GOT3 (cell line): Measurements from ENCODE around the gene POMGNT2.

Source experiments
- DNase-seq: peaks from one replicate; lab custom pipeline; 2025; ENCODE audit warnings: mixed read lengths; lab: John Stamatoyannopoulos, UW

The POMGNT2 gene

DNA sequence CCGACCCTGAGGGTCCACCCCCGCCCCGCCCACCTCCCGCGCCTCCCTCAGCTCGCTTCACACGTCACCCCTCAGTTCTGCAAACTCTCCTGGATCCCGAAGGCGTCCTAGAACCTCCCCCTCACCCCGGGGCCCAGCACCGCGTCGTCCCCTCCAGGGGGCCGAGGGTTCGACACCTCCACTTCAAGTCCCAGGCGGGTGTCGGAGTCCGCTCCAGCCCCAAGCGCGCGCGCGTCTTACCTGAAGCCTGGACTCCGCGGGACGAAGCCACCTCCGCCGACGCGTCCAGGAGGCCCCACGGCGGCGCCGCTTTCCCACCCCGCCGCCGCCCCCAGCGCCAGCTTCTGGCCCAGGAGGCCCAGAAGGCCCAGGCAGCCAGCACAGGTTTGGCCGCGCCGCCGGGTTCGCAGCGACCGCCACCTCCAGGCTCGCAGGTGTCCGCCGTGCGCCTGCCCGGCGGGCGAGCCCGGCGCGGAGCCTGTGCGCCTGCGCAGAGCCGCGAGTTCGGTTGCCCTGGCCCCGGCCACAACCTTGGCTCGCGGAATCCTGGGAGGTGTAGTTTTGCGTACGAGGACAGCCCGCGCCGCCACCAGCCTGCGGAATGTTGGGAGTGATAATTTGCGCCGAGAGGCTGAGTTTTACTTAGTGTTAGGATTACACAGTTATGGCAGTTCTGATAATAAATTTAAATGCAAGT, at the start of gene POMGNT2:
TSS of gene POMGNT2 (minus strand) at position 484 of the 697 bp plus-strand sequence. CDS start 24,648 bp downstream, outside the sequence.
- DNase-seq = peak; percentile 67

DNA sequence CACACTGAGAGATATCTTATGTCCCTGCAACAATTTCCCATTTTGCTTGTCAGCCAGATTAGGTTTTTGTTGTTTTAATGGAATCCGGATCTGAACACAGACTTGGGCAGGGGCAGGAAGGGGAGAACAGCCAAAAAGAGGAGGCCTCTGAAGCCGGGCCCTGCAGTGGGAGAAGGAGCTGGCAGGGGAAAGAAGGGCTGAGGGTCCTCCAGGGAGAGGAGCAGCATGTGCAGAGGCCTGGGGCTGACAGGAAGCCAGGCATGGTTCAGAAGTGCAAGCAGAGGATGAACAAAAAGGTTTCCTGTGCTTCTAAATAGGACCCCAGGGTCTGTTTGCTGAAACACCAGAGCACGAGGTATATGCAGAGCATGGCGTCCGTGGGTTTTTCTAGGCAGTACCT, 49.1 kb upstream of the POMGNT2 start:
- DNase-seq = no peak

DNA sequence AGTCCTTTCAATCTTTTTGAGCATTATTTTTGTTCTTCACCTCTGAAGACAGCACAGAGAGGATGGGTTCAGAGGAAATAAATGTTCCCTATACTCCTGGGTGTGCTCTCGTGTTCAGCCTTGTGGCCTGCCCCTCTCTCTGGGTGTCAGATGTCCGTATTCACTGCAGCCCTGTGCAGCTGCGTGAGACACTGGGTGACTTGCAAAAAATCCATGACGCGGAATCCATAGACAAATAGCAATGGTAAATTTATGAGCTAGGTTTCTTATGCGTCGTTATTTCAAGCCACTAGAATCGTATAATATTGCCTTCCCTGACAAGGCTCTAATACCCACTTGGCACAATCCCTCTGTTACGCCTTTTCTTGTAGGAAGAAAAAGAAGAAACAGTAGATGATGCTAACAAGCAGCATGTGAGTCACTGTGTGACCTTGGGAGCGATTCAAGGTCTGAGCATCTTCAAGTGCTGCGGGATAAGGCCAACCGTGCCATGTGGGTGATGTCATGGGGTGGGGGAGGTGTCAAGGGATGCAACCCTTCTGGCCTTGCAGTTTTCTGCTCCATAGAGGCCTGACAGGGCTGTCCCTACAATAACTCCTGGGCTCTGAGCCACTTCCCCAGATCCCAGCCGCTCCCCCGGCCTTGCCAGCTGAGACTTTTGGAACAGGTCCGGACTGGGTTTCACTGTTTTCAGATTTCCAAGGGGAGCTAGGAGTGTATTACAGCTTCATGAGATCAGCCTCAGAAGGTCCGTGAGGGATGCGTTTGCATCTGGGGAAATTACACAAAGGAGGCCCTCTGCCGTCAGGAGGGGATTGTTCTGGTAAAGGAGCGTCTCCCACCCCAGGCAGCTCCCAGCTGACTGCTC, 47.6 kb upstream of the POMGNT2 start:
- peak; percentile 30 for DNase-seq

DNA sequence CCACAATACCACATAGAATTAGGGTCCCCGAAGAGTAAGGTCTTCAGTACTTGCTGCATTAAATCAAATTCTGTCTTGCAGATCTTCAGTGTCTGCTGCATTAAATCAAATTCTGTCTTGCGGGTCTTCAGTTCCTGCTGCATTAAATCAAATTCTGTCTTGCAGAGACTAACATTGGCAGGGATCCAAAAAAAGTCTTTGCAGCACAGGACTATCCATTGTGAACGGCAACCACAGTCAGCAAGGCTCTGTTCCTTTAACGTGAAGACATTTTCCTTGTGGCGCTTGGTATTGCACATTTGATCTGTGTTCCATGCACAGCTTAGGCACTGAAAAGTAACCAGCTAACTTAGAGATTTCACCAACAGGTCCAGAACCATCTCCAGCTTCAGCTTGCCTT, 46.8 kb upstream of the POMGNT2 start:
- no peak for DNase-seq

DNA sequence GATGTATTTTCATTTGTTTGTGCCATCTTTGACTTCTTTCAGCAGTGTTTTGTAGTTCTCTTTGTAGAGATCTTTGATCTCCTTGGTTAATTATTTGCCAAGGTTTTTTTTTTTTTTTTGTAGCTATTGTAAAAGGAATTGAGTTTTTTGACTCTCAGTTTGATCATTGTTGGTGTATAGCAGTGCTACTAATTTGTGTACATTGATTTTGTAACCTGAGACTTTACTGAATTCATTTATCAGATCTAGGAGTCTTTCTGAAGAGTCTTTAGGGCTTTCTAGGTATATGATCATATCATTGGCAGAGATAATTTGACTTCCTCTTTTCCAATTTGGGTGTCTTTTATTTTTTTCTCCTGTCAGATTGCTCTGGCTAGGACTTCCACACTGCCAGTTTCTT, 42.2 kb upstream of the POMGNT2 start:
- DNase-seq = no peak

DNA sequence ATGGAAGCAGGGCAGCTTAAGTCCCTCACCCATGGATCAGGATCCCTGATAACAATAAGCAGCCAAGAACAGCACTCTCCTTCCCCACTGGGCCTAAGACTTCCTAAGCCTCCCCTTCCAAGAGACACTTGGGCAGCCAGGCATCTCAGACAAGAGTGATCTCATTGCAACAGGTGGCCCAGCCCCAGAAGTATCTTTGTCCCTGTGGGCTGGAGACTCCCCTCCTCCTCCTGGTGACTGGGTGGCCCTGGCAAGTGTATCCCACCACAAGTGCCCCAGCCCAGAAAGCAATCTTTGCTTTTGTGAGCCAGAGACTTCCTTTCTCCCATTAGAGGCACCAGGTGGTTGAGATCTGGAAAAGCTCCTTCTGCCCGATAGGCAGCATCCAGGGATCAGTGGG, 40.7 kb upstream of the POMGNT2 start:
- no peak for DNase-seq

DNA sequence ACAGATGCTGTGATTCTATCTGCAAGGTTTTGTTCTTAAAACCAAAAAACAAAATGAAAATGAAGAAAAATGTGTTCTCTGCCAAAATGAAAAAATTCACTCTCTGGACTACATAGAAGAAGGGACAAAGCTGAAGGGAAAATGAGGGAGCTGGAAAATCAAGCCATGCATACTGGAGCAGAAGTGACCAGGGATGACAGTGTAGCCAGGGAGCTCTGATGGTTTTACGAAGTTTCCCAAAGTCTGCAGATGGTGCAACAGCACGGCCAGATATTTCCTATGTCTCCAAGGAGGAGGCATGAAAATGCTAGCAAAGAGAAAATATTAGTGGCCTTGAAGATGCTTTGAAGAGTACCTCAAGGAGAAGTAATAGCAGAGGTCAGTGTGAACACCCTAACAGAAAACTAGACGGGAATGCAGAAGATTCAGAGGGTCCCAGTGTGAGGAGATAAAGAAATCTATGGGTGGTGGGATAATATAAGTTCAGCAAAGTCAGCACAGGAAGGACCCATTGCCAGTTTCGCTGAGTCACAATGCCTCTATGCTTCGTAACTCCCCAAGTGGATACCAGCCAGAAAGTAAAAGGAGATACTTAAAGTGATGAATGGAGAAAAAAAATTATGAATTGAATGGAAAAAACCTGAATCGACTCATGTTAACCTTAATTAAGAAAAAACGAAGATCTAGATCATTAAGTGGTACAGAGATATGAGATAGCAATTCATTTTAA, 39.0 kb upstream of the POMGNT2 start:
- DNase-seq = no peak

DNA sequence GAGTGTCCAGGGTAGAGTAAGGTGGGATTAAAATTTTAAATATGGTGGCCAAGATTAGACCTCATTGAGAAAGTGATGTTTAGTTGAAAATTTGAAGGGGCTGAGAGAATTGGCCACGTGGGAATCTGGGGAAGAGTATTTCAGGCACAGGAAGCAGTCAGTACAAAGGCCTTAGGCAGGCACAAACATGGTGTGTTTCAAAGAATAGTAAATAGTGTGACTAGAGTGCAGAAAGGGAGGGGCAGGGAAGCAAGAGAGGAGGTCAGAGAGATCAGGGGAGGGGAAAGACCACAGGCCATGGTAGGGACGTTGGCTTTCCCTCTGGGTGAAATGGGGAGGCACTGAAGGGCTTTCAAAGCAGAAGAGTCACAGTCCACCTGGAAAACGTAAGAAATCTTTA, 36.6 kb upstream of the POMGNT2 start:
- DNase-seq = no peak

DNA sequence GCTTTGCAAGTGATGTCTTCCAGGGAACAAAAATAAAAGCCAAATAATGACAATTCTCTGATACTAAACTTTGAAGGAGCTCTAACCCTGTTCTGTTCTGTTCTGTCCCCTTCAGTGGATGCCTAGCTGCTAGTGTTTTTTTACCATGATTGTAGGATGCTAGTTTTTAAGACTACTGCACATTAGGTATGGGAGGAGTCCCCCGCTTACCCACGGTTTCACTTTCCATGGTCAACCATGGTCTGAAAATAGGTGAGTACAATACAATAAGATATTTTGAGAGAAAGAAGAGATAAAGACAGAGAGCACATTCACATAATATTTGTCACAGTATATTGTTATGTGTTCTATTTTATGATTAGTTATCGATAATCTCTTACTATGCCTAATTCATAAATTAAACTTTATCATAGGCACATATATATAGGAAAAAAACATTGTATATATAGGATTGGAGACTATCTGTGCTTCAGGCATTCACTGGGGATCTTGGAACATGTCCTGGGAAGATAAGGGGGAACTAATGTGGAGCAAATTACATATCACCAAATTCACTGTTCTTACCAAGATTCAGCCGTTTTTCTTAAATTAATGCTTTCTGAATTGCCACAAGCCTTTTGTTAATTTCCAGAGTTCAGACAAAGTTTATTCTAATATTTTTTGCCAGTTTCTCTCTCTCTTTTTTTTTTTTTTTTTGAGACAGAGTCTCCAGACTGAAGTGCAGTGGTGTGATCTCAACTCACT, 32.8 kb upstream of the POMGNT2 start:
- DNase-seq = no peak

DNA sequence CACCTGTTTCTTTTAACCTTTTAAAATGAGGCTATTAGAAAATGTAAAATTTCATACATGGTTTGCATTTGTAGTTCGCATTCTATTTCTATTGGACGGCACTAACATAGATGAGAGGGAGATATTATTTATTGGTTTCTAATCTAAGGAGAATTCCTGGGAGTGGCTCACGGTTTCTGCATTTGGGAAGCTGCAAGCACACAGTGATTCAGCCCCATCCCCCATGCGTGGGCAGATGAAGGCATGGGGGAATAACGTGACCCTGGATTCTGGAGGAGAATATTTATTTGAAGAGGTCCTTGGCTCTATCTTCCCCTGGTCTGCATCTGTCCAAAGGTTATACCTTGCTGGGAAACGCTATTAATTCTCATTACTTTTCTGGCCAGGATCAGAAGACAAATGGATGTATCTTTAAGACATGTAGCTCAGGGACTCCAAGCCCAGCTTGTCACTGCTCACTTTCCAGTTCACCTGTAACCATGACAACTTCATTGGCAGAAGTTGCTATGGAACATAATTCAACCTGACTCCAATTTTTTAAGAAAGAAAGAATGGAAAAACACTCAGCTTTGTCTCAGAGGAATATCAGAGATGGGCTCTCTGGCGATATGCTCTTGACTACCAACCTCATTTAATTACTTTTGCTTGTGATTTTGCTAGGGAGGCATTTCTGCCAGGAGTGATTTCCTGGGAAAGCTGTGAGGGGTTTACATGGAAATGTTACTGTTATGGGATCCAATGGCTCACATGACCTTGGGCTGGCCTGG, 27.2 kb upstream of the POMGNT2 start:
- DNase-seq = no peak

DNA sequence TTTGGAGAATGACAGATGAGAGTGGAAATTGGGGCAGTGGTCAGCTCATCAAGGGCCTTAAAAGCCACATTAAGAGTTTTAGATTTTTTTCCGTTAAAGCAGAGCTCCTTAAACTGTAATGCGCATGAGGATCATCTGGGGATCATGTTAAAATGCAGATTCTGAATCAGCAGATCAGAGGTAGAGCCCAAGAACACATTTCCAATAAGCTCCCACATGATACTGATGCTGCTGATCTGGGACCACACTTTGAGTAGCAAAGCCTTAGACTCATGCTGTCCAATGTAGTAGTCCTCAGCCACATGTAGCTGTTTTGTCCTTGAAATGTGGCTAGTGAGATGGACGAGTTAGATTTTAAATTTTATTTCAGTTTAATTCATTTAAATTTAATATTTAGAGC, 26.3 kb upstream of the POMGNT2 start:
- no peak for DNase-seq

DNA sequence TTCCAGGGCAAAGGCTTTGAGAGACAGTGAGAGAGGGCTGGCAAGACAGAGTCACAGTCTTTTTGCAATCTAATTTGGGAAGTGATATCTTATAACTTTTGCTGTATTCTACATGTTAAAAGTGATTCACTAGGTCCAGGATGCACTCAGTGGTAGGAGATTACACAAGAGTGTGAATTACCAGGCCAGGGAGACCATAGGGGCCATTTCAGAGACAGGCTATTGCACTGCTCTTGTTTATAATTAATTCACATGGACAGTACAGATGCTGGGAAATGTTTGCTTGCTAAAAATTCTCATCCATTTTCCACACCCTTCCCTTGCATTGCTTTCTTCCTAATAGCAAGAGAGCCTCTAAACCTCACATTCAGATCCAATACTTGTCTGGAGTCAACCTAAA, 22.6 kb upstream of the POMGNT2 start:
- no peak for DNase-seq

DNA sequence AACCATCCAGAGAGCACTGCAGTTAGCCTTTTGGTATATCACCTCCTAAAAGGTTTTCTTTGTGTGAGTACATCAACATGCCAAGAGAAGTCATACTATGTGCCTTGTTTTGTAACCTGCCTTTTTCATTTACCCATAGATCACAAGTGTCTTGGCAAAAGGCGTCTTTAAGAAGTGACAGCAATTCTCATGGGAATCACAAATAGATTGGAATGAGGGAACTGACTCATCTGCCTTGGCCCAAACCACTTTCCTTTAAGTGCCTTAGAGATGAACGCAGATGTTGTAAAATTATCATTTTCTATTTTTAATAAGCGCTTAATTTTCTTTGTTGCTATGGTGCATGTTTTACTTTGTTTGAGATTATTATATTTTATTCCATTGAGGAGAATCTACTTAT, 20.7 kb upstream of the POMGNT2 start:
- DNase-seq = no peak

DNA sequence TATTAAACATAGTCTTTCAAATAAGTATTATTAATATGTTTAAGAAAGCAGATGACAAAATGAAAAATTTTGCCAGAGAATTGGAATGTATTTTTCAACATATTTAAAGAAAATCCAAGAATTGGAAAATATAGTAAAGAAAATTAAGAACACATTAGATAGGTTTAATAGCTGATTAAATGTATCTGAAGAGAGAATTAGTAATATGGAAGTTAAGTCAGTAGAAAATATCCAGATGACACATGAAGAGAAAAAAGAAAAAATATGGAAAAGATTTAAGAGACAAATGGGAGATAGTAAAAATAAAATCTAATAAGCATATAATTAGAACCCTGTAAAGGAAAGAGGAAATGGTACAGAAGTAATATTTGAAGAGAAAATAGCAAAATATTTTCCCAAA, 18.0 kb upstream of the POMGNT2 start:
- no peak for DNase-seq

DNA sequence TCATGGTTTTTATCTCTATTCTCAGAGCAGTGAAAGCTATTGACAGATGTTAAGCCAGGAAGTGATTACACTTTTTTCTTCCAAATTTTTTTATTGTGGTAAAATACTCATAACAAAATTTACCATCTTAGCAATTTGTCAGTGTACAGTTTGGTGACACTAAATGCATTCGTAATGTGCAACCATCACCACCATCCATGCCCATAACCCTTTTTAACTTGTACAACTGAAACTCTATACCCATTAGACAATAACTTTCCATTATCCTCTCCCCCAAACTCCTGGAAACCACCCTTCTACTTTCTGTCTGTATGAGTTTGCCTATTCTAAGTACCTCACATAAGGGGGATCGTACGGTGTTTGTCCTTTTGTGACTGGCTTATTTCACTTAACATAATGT, 15.1 kb upstream of the POMGNT2 start:
- DNase-seq = no peak

DNA sequence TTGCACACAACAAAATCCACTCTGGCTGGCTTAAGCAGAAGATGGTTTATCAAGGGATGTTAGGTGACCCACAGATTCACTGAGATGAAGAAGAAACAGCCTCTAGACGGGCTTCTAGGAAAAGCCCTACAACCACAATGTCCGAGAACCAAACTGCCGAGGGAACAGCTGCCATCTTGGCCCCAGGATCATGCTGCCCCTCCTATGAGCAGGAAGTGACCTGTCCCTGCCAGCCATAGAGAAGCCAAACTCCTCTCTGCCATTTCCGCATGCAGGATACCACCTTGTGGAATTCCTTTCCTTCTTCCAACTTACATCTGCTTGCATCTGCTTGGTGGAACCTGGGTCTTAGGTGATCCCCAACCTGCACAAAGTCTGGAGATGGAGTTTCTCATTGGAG, 11.4 kb upstream of the POMGNT2 start:
- no peak for DNase-seq

DNA sequence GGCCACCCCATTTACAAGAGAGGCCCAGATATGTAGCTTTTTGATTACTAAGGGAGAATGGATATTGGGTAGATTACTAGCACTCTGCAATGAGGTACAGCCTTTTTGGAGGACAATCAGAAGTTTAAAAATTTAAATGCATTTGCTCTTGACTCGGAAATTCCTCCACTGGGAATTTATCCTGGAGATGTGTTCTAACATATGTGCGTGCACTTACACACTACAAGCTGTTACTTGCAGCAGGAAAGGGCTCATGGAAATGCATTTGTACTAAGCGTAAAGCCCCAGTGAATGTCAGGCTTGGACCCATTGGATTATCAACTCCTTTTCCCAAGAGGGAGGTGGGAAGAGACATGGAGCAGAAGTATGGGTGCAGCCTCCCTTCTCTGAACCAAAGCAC, 7.8 kb upstream of the POMGNT2 start:
- no peak for DNase-seq

DNA sequence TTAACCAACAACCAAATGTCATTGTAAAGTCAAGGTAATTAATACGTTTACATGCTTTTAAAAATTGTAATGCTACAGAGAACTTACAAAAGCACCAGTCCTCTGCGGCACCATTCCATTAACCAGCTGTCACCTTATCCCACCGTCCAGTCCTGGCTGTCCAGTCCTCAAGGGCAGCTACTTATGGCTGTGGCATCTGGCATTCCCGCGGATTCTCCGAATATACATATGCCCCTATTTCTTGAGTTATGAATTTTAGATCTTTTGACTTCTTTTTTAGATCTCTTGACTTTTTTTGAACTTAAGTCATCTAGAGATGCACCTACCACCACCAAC, 382 bp upstream of the POMGNT2 start:
- DNase-seq = no peak

DNA sequence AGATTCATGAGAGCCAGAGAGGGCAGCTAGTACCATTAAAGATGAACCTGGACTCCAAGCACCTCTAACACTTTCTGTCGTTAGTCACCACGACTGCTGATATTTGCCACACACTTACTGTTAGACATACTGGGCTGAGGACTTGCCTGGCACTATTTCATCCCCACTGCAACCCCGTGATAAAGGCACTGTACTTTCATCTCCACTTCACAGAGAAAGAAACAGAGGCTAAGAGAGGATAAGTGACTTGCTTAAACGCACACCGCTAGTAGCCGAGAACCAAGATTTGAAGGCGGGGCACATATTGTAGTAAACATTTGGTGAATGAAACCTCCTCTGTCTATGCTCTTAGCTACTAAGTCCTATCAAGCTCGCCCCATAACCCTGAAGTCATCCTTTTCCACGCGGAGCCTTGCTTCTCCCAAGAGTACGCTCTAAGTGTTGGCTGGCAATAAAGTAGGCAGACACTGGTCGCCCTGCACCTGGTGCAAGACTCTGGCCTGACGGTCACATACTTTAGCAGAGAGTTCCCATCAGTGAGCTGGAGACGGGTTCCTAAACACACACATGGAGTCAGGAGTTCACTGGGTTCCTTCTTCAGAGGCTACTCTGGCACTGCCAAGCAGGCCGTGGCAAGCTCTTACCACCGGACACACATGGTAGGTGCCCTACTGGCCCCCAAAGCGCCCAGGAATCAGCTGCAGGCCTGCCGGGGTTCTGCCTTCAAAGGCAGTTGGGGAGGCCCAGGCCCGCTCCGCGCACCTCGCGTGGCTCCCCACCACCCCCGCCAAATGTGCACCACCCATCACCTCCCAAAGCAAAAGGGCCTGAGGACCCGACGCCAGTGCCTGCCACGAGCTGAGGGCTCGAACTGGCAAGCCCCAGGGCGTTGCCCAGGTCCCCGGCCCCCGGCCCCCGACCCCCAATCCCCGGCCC, 951 bp downstream of the POMGNT2 start:
- DNase-seq = no peak

DNA sequence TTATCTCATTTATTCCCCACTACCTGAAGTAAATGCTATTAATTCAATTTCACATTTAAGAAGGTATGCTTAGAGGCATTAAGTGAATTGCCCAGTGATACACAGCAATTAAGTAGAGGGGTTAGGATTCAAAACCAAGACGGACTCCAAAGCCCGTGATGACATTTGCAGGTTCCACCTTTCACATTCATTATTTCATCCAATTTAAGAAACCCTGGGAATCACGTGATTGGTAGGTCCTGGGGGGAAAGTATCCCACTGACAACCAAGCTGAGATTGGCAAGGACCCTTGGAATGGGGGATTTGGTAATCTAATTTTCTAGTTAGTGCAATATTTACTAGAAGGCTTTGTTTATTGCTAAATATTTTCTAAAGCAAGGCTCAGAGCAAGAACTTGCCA, 1.8 kb downstream of the POMGNT2 start:
- DNase-seq = no peak
